ENCODE data around the gene TAB2. TPM values are rescaled to one million over a fixed set of nuclear protein-coding genes. Genes with fewer than 3 reads are reported as not detected.

Gene TAB2
- total and polyA plus RNA-seq, 2 experiments from 2014 or later = 13.8 to 39.0 TPM

DNA sequence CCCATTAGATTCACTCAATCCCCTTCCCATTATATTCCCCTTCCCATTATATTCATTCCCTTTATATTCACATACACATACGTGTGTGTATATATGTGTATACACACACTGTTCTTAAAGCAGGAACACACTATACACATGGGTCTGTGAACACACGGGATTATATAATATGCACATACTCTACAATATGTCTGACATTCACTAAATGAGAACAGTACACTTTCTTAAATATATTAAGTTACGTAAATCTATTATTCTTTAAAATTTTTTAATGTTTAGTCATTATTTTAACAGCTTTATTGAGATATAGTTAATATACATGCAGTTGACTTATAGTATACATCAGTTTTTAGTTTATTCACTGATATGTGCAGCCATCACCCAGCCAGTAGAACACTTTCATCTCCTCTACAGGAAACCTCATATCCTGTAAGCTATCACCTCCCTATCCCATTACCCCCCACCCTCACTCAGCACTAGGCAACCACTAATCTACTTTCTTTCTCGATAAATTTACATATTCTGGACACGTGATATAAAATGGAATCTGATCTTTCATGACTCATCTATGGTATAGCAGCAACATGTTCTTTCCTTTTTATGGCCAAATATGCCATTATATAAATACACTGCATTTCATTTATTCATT lies 68.6 kb downstream of the TAB2 start:
- DNase-seq (ENCODE audit: low read depth in 1 of 2, low spot score in 1 of 2) = no peak
- TF ChIP-seq, protein P1, sequence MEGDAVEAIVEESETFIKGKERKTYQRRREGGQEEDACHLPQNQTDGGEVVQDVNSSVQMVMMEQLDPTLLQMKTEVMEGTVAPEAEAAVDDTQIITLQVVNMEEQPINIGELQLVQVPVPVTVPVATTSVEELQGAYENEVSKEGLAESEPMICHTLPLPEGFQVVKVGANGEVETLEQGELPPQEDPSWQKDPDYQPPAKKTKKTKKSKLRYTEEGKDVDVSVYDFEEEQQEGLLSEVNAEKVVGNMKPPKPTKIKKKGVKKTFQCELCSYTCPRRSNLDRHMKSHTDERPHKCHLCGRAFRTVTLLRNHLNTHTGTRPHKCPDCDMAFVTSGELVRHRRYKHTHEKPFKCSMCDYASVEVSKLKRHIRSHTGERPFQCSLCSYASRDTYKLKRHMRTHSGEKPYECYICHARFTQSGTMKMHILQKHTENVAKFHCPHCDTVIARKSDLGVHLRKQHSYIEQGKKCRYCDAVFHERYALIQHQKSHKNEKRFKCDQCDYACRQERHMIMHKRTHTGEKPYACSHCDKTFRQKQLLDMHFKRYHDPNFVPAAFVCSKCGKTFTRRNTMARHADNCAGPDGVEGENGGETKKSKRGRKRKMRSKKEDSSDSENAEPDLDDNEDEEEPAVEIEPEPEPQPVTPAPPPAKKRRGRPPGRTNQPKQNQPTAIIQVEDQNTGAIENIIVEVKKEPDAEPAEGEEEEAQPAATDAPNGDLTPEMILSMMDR (IDR thresholded peaks at IDR 0.05; ENCODE audit: low read depth, low read length) = no peak
- Histone ChIP-seq H3K36me3 (peaks cover 17% of the 10 kb centered on the region), H3K27me3 (no peaks in the 10 kb centered on the region), H3K9me3 (ENCODE audit: low read depth) (no peaks in the 10 kb centered on the region), H3K27ac (no peak overlapping the region), H3K4me1 (ENCODE audit: low read depth) (no peaks in the 10 kb centered on the region), H3K4me3 (no peak overlapping the region)

DNA sequence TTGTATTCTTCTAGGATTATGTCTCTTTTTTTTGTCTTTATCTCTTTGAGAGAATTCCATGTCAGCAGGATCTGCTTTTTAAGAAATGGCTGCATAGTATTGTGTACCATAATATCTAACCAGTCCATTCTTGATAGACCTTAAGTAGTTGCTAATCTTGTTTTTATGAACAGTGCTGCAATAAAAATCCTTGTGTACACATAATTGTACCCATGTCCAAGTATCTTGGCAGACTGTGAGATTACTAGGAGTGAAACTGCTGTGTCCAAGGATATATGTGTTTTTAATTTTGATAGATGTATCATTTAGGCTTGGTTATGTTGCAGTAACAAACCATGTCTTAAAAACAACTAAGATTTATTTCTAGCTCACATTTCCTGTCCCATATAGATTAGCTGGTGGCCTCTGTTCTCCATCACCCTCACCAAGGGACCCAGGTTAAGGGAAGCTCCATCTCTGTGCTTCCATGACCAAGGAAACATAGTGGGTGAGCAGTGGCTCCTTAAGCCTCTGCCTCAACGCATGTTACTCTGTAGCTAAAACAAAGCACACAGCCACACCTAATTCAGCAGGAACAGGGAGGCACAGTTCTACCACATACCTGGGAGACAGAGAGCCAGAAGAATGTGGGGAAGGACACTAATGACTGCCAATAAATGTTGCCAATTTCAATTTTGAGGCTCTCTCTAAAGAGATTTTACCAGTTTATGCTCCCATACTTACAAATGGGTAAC lies 70.4 kb downstream of the TAB2 start:
- no peak for DNase-seq (ENCODE audit: low read depth in 1 of 2, low spot score in 1 of 2)
- Histone ChIP-seq H3K9me3 (ENCODE audit: low read depth) (no peaks in the 10 kb centered on the region), H3K27me3 (no peaks in the 10 kb centered on the region), H3K4me1 (ENCODE audit: low read depth) (no peaks in the 10 kb centered on the region), H3K27ac (no peak overlapping the region), H3K4me3 (no peak overlapping the region), H3K36me3 (peaks cover 8% of the 10 kb centered on the region)
- TF ChIP-seq, protein P1 (IDR thresholded peaks at IDR 0.05; ENCODE audit: low read depth, low read length) = no peak

DNA sequence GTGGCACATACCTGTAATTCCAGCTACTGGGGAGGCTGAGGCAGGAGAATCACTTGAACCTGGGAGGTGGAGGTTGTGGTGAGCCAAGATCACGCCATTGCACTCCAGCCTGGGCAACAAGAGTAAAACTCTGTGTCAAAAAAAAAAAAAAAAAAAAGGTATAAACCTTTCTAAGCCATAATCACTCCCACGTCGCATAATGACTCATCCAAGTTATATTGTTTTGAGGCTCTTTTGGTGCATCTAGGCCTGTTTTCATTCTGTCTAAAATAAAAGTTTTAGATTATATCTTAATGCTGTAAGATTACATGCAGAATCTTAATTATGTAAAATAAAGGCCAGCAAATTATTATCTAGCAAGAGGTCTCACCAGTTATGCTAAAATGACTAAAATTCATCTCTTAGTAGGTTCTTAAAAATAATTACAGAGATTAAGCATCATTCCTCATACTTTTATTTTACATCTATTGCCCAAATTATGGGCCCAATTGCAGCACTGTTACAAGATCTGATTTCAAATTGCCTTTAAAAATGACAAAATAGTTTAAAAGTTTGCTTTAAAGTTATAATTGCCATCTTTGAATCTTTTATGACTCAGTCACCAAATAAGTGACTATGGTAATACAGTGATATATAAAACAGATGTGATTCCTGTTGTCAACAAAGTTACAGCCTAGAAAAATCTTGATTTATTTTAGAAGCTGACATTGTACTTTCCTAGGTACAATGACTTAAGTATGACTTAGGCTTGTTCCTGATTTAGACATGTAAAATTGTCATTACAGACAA lies 72.2 kb downstream of the TAB2 start:
- Histone ChIP-seq H3K4me3 (no peak overlapping the region), H3K27me3 (no peaks in the 10 kb centered on the region), H3K27ac (no peak overlapping the region), H3K4me1 (ENCODE audit: low read depth) (no peaks in the 10 kb centered on the region), H3K9me3 (ENCODE audit: low read depth) (no peaks in the 10 kb centered on the region), H3K36me3 (no peaks in the 10 kb centered on the region)
- DNase-seq (ENCODE audit: low read depth in 1 of 2, low spot score in 1 of 2) = peak in 1 of 2 donors; percentile 20
- TF ChIP-seq, protein P1 (IDR thresholded peaks at IDR 0.05; ENCODE audit: low read depth, low read length) = no peak

DNA sequence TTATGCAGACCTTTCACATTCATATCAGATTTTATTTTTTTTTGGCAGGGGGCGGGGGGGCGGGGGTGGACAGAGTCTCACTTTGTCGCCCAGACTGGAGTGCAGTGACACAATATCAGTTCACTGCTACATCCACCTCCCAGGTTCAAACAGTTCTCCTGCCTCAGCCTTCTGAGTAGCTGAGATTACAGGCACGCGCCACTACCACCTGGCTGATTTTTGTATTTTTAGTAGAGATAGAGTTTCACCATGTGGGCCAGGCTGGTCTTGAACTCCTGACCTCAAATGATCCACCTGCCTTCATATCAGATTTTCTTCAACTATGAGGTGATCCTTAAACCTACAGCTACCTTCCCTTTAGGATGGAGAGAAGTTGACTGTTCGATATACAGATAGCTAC lies 74.6 kb downstream of the TAB2 start:
- DNase-seq (ENCODE audit: low read depth in 1 of 2, low spot score in 1 of 2) = no peak
- H3K9me3 ChIP-seq (ENCODE audit: low read depth) = no peaks in the 10 kb centered on the region
- TF ChIP-seq, protein P1 (IDR thresholded peaks at IDR 0.05; ENCODE audit: low read depth, low read length) = no peak
- peaks cover 6% of the 10 kb centered on the region for H3K36me3 ChIP-seq
- H3K4me1 ChIP-seq (ENCODE audit: low read depth) = no peaks in the 10 kb centered on the region
- no peak overlapping the region for H3K27ac ChIP-seq
- H3K4me3 ChIP-seq = no peak overlapping the region
- H3K27me3 ChIP-seq = no peaks in the 10 kb centered on the region

DNA sequence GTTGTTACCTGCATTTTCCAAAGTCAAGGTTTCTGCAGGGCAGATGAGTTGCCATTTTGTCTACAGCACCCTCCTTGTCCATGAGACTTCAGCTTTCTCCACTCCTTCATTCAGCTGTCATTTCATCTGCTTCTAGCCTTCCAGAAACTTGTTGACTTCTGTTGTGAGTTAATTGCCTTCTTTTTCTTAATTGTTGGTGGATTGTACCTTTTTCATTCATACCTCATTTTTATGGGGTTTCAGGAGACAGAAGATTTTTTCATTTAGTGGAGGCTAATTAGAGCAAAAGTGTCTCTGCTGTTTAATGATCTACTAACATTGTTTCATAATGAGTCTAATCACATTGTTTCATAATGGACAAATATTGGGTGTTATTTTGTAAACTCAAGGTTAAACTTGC lies 75.0 kb downstream of the TAB2 start:
- no peak overlapping the region for H3K27ac ChIP-seq
- H3K27me3 ChIP-seq = no peaks in the 10 kb centered on the region

More for the DNA sequence above, 75.0 kb downstream of the TAB2 start:
- H3K4me3 ChIP-seq = no peak overlapping the region
- H3K36me3 ChIP-seq = peaks cover 9% of the 10 kb centered on the region
- H3K9me3 ChIP-seq (ENCODE audit: low read depth) = no peaks in the 10 kb centered on the region
- TF ChIP-seq, protein P1 (IDR thresholded peaks at IDR 0.05; ENCODE audit: low read depth, low read length) = no peak
- DNase-seq (ENCODE audit: low read depth in 1 of 2, low spot score in 1 of 2) = no peak
- no peaks in the 10 kb centered on the region for H3K4me1 ChIP-seq (ENCODE audit: low read depth)
